IPS DF 19.7 (cell line): ENCODE results near the gene CAMK2N2.
A peak's percentile ranks its signal among the peaks of the same experiment; 100 is the strongest.
"Not testable (repeated sequence)": the region's sequence is repeated elsewhere in the genome, so short reads cannot be mapped to it uniquely, and the experiment has no call there.

Source experiments
- DNase-seq: peaks from one replicate; pipeline ENCODE4 v3.0.0-alpha.2; 2013; ENCODE audit warnings: low read depth, low spot score

CAMK2N2 gene

DNA sequence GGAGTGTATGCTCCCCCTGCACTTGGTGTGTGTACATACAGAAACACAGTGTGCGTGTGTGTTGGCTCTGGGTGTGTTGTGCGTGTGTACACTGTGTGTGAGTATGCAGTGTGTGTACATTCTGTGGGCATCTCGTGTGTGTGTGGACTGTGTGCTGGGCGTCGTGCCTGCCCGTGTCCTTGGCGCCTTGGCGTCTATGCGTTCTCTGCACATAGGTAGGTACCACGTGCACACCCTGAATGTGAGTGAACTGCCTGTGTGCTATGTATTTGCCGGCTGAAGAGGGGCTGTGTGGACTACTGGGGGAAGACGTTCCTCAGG, 14.0 kb upstream of the CAMK2N2 start:
- no peak for DNase-seq

GRCh38 chr3:184272269-184272668, 10.9 kb upstream of the CAMK2N2 start:
- no peak for DNase-seq

GRCh38 chr3:184267249-184267648, 5.9 kb upstream of the CAMK2N2 start:
- not testable (repeated sequence) for DNase-seq

DNA sequence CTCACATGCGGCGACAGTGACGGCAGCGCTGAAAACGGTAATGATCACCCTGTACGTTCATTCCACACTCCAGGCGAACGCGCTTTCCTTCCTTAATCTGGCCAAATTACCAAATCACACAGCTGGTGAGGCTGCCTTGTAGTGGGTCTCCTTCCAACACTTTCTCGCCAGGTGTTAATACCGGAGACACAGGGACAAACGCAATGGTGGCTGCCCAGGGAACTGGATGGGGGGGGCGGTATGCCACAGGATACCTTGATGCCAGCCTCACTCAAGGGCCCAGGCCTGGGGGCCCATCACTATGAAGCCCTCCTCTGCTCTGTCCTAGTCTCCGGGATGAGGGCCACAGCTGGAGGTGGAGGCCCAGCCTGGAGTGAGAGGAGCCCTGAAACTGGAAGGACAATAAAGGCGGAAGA, 1.4 kb upstream of the CAMK2N2 start:
- DNase-seq = no peak

DNA sequence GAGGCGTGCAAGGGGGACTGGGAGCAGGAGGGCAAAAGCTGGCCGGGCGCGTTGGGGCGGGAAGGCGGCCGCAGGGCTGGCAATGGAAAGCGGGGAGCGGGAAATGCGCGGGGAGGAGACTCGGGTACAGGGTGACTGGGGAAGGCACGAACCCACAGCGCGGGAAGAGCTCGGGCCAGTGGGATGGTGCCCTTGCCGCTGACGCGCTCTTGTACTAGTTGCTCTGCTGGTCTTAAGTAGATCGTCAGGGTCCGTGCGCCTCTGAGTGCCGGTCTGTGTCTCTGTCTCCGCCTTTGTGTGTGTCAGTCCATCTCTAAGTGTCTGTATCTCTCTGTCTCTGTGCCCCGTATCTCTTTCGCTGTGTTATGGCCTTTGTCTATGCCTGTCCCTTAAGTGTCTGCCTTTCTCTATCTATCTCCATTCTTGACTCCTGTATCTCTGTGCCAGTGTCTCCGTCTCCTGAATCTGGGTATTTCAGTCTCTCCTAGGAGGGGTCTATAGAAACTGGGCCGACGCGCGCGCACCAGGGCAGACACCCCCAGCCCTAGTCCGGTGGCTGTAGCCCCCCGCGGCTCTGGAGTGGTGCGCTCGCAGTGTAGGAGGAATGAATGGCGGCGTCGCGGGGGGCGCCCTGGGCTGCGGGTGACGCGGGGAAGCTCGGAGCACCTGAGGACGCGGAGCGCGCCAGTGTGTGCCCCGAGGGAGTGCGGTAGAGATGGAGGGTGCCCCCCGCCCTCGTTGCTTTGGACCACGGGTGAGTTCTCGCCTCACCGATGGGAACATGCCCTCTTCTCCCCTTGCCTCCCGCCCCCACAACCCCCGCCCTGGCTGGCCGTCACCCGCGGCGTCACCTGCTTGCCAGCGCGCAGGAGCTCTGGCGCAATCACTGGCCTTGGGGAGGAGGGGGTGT, 756 bp upstream of the CAMK2N2 start:
- no peak for DNase-seq

GRCh38 chr3:184260724-184261269, 556 bp downstream of the CAMK2N2 start:
- no peak for DNase-seq

GRCh38 chr3:184259878-184260723, 1.3 kb downstream of the CAMK2N2 start:
- DNase-seq = no peak

- no peak for DNase-seq
Observed at GRCh38 chr3:184259396-184259877, 1.9 kb downstream of the CAMK2N2 start.

DNA sequence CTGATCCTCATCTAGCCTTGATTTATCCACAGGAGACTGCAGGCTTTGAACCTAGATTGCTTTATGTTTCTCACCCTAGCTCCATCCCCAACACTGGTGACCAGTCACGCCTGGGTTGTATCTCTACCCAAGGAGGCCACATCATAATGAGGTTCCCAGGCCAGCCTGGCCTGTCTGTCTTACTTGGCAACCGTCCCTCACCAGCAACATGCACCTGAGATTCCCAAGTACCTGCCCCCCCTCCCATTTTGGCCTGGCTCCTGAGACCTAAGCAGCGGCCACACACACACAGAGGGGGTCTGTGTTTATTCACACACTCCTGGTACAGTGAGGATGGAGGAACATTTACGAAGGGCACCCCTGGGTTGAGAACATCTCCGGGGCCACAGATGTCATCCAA, 2.4 kb downstream of the CAMK2N2 start:
- no peak for DNase-seq

DNA sequence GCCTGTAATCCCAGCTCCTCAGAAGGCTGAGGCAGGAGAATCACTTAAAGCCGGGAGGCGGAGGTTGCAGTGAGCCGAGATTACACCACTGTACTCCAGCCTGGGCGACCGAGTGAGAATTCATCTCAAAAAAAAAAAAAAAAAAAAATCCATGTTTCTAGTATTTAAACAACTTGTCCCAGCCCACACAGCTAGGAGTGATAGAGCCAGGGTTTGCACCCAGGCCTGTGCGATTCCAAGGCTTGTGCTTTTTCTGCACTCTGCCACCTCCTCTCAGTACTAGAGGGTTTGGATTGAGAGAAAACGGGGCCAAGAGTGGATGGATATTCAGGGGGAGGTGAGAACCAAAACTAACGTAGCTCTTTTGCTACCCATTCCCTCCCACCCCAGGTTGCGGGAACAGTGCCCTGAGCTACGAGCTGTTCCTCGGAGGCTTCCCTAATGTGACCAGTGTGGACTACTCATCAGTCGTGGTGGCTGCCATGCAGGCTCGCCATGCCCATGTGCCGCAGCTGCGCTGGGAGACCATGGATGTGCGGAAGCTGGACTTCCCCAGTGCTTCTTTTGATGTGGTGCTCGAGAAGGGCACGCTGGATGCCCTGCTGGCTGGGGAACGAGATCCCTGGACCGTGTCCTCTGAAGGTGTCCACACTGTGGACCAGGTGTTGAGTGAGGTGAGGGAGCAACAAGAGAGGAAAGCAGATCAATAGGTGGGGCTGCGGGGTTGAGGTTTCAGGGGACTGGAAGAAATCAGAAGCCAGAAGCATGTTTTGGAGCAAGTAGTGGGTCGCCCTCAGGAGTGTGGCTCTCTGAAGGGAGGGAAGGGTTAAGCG, 4.1 kb downstream of the CAMK2N2 start:
- no peak for DNase-seq

DNA sequence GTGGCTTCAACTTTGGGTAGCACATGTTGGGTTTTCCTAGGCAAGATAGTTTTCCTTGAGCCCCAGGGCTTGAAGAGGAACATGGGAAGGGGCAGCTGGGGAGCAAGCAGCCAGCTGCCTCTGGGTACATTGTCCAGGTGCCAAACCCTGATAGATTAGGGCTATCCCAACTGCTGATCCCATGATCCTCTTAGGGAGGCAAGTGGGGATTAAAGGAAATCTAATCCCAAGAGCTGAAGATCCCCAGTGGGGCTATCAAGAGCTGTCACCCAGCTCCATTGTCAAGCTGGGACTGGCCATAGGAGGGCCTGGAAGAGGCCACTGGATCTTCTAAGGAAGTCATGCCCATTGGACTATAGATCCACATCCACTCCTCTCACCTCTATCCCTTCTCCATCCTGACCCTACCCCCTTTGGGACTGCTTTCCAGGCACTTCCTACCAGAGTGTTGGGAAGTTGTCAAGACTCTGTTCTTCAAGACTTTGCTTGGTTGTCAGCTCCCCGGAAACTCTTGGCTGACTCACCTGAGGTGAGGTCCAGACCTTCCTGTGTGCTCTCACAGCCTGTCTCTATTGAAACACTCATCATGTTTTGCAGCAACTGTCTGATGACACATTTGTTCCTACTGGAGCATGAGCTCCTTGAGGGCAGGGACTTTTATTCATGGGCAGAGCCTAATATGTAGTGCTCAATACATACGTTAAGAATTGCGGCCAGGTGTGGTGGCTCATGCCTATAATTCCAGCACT, 5.9 kb downstream of the CAMK2N2 start:
- DNase-seq = no peak

- DNase-seq = peak; percentile 84
Observed at GRCh38 chr3:184250167-184250828, 11.1 kb downstream of the CAMK2N2 start.

DNA sequence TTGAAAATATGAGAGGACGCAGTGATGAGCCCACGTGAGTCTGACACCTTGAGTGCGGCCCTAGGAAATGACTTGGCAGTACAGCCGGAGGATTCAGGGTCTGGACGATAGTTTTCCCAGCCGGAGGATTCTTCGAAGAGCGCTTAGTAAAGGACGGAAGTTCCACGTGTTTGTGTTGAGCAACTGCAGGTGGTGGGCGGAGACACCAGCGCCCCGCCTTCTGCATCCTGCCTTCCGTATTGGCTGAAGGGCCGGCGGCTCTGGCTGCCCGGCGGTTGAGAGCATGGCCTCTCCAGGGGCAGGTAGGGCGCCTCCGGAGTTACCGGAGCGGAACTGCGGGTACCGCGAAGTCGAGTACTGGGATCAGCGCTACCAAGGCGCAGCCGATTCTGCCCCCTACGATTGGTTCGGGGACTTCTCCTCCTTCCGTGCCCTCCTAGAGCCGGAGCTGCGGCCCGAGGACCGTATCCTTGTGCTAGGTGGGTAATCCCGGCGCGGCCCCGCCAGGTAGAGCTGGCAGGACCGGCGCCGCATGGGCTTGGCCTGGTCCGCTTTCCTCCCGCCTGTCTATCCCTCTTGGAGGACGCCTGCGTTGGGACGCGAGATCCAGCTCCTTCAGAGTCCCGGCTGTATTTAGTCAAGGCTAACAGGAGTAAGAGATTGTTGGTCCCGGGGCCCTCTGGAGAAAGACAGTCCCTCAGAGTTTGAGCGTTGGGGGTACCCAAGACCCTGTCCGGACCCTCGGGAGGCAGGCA, 11.8 kb downstream of the CAMK2N2 start, which contains the start of gene EEF1AKMT4:
Gene EEF1AKMT4, plus strand, starts transcription at position 261 of the 755 bp plus-strand sequence. Its CDS starts 23 bp downstream, at position 284.
- DNase-seq = peak; percentile 97

DNA sequence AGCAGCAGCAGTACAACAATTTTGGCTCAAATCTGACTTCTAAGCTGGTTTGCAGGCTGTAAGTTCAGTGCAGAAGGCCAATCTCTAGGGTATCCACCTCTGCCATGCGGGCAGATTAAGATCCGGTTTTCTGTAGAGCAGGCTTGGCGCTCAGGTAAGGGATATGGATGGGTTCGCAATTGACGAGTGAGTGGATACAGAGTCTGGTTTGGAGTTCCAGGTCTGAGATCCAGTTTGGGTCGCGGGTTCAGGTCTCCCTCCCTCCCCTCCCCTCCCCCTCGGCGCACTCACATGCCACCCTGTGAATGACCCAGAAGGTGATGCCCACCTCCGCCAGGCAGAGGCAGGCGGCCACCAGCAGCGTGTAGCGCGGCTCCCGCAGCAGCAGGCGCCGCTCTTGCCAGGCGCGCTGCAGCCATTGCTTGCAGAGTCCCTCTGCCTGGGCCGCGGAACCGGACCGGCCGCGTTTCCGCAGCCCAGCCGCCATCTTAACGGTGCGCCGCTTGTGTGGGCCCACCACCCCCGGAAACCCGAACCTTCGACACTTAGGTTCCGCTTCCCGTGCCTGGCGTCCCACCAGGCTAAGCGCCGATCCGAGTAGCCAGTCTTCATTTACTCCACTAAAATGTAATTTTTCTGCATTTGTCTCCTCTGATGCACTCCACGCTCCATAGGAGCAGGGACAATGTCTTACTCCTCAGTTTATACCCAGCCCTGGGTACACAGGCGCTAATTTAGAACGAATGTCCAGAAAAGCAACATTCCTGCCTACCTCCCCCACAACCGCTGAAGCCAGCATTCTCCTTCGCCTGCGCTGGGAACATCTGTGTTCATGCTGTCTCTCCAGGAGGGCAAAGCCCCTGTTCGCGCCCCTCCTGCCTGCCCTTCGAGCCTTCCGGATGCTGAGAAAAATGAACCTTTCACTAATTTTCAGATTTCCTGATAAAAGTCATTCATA, 12.6 kb downstream of the CAMK2N2 start, which contains the start of gene ALG3:
Gene ALG3, minus strand, starts transcription at position 509 of the 958 bp plus-strand sequence. Its CDS starts 22 bp downstream, at position 487.
- DNase-seq = no peak

- no peak for DNase-seq
Observed at GRCh38 chr3:184242297-184242685, 19.1 kb downstream of the CAMK2N2 start.

- DNase-seq = no peak
Observed at GRCh38 chr3:184241447-184242296, 19.7 kb downstream of the CAMK2N2 start.

DNA sequence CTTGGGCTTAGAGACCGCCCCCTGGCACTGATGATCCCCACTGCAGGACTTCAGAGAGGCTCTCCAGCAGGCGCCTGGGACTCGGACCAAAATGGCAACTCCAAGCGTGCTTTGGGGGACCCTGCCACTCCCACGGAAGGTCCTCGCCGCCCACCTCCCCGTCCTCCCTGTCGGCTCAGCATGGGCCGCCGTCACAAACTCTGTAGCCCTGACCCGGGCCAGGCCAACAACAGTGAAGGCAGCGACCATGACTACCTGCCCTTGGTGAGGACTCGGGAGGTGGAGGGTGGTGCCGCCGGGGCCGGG, 20.3 kb downstream of the CAMK2N2 start:
- no peak for DNase-seq
